Prostate gland (tissue), 2 donors: ENCODE measurements around the gene ZNF211.

Source experiments
- CTCF ChIP-seq, 4 experiments: fragments of 200-600 bp in 2 of 4; fragments of 450-650 bp in 2 of 4; sonication (generic) in 2 of 4; IDR thresholded peaks; 1 replicate in 3 of 4; 2 replicates in 1 of 4; pipeline ENCODE4 v1.5.1; 2016 to 2019; ENCODE audit warnings: antibody characterized with exemption in 4 of 4, mild to moderate bottlenecking in 2 of 4, moderate library complexity in 2 of 4
- POLR2A ChIP-seq: fragments of 450-650 bp; IDR thresholded peaks from one replicate; pipeline ENCODE4 v1.6.1; 2016; ENCODE audit warnings: antibody characterized with exemption, mild to moderate bottlenecking
- POLR2AphosphoS5 ChIP-seq: sonication (generic); formaldehyde crosslinking; IDR thresholded peaks from one replicate; pipeline ENCODE4 v1.6.1; 2017; ENCODE audit warnings: antibody characterized with exemption

- TF ChIP-seq CTCF (IDR thresholded peaks at IDR 0.05) (no peak), POLR2AphosphoS5 (peak; percentile 17), POLR2A (peak; percentile 29)
Observed at GRCh38 chr19:57664269-57665127, 31.5 kb downstream of the ZNF211 start.
